Measurements from ENCODE around the gene TMEM53.

- TF ChIP-seq CTCF (conservative IDR thresholded peaks at IDR 0.05) (no peak), ZFX (IDR thresholded peaks at IDR 0.05) (no peak)
Observed at GRCh38 chr1:44679468-44679867, 5.2 kb upstream of the TMEM53 start.

All from C4-2B (cell line).